Middle frontal gyrus (tissue), 1 donor: ENCODE results near the gene THRB.

Experiments used
- DNase-seq: peaks from one replicate; pipeline ENCODE4 v3.0.0-alpha.2; 2015; ENCODE audit warnings: low spot score; ENCODE audit errors: extremely low spot score

THRB gene

GRCh38 chr3:24272875-24273274 lies 221.8 kb downstream of the THRB start:
- no peak for DNase-seq

- DNase-seq: no peak
Measured at GRCh38 chr3:24272408-24272807, 222.2 kb downstream of the THRB start.

GRCh38 chr3:24271228-24271627 lies 223.4 kb downstream of the THRB start:
- no peak for DNase-seq

GRCh38 chr3:24270744-24271143 lies 223.9 kb downstream of the THRB start:
- no peak for DNase-seq

GRCh38 chr3:24270204-24270691 lies 224.4 kb downstream of the THRB start:
- DNase-seq: no peak

GRCh38 chr3:24264748-24265158 lies 229.9 kb downstream of the THRB start:
- DNase-seq: no peak

- no peak for DNase-seq
Measured at GRCh38 chr3:24264011-24264410, 230.6 kb downstream of the THRB start.

GRCh38 chr3:24263069-24263668 lies 231.5 kb downstream of the THRB start:
- no peak for DNase-seq

GRCh38 chr3:24261521-24261920 lies 233.1 kb downstream of the THRB start:
- no peak for DNase-seq

- DNase-seq: no peak
Measured at GRCh38 chr3:24259901-24260512, 234.6 kb downstream of the THRB start.

GRCh38 chr3:24258727-24259600 lies 235.7 kb downstream of the THRB start:
- DNase-seq: no peak

- DNase-seq: no peak
Measured at GRCh38 chr3:24258260-24258659, 236.4 kb downstream of the THRB start.

- no peak for DNase-seq
Measured at GRCh38 chr3:24255414-24255813, 239.2 kb downstream of the THRB start.

- DNase-seq: no peak
Measured at GRCh38 chr3:24254649-24255048, 240.0 kb downstream of the THRB start.

- no peak for DNase-seq
Measured at GRCh38 chr3:24253336-24253735, 241.3 kb downstream of the THRB start.

- DNase-seq: no peak
Measured at GRCh38 chr3:24249523-24249922, 245.1 kb downstream of the THRB start.

GRCh38 chr3:24245056-24245455 lies 249.6 kb downstream of the THRB start:
- no peak for DNase-seq

- no peak for DNase-seq
Measured at GRCh38 chr3:24244491-24244890, 250.2 kb downstream of the THRB start.

GRCh38 chr3:24242012-24242698 lies 252.5 kb downstream of the THRB start:
- no peak for DNase-seq

- DNase-seq: no peak
Measured at GRCh38 chr3:24240306-24240705, 254.3 kb downstream of the THRB start.

GRCh38 chr3:24237971-24238706 lies 256.5 kb downstream of the THRB start:
- DNase-seq: peak; percentile 50
